Suprapubic skin (tissue), 3 donors: ENCODE data around the gene ASB6.

Source experiments
- POLR2A ChIP-seq, 2 donors: fragments of 450-650 bp; IDR thresholded peaks; one replicate each; pipeline ENCODE4 v1.6.1; 2017; ENCODE audit warnings: antibody characterized with exemption in 2 of 2, mild to moderate bottlenecking in 2 of 2, moderate library complexity in 2 of 2
- TF ChIP-seq, protein P1 (sequence below), 2 donors: fragments of 200-600 bp in 1 of 2; fragments of 450-650 bp in 1 of 2; sonication (generic) in 1 of 2; IDR thresholded peaks; one replicate each; pipeline ENCODE4 v1.5.1; 2016 to 2019; ENCODE audit warnings: antibody characterized with exemption in 2 of 2, mild to moderate bottlenecking in 1 of 2, moderate library complexity in 1 of 2

DNA sequence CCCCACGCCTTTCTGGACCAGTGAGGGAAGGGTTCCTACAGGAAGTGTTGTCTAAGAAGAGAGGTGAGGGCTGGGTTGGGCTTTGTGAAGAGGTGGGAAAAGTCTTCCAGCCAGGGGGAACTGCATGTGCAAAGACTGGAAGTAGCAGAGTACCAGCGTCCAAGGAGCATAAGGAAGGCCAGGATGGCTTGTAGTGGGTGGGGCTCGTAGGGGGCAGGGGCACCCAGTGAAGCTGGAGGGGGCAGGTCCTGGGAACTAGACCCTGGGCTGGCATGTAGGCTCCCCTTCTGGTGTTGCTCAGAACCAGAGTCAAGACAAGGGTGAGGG is 43.9 kb upstream of the ASB6 start:
- TF ChIP-seq POLR2A (IDR thresholded peaks at IDR 0.05) = no peak
- TF ChIP-seq, protein P1, sequence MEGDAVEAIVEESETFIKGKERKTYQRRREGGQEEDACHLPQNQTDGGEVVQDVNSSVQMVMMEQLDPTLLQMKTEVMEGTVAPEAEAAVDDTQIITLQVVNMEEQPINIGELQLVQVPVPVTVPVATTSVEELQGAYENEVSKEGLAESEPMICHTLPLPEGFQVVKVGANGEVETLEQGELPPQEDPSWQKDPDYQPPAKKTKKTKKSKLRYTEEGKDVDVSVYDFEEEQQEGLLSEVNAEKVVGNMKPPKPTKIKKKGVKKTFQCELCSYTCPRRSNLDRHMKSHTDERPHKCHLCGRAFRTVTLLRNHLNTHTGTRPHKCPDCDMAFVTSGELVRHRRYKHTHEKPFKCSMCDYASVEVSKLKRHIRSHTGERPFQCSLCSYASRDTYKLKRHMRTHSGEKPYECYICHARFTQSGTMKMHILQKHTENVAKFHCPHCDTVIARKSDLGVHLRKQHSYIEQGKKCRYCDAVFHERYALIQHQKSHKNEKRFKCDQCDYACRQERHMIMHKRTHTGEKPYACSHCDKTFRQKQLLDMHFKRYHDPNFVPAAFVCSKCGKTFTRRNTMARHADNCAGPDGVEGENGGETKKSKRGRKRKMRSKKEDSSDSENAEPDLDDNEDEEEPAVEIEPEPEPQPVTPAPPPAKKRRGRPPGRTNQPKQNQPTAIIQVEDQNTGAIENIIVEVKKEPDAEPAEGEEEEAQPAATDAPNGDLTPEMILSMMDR (IDR thresholded peaks at IDR 0.05) = no peak
